Lung (tissue), 12 donors: ENCODE results near the gene FAM131A. TPM values are rescaled to one million over a fixed set of nuclear protein-coding genes. Genes with fewer than 3 reads are reported as not detected.

Experiments used
- ATAC-seq: fragments of 200-7000 bp; cut with Tn5 transposase; one replicate; pipeline ENCODE4 v1.9.1; 2020; ENCODE audit warnings: moderate number of reproducible peaks; ENCODE audit not compliant: insufficient read depth, low FRiP score
- DNase-seq, 3 donors: peaks; one replicate each; pipeline ENCODE4 v3.0.0-alpha.2; 2013 to 2017
- H3K27ac ChIP-seq, 2 donors: one replicate each; pipeline ENCODE4 v1.5.1; 2013; ENCODE audit warnings: mild to moderate bottlenecking in 2 of 2, moderate library complexity in 2 of 2, control low read depth in 1 of 2, inconsistent platforms in 1 of 2, low read depth in 1 of 2, low read length in 1 of 2
- H3K27me3 ChIP-seq, 3 donors: one replicate each; pipeline ENCODE4 v1.5.1; 2013; ENCODE audit warnings: low read length in 2 of 3; ENCODE audit not compliant: control insufficient read depth in 3 of 3, insufficient read depth in 3 of 3
- H3K36me3 ChIP-seq, 4 donors: one replicate each; pipeline ENCODE4 v1.5.1; 2013; ENCODE audit warnings: low read length in 4 of 4, mild to moderate bottlenecking in 1 of 4, moderate library complexity in 1 of 4; ENCODE audit not compliant: control insufficient read depth in 4 of 4, insufficient read depth in 4 of 4
- H3K4me1 ChIP-seq, 5 donors: one replicate each; pipeline ENCODE4 v1.5.1; 2013; ENCODE audit warnings: low read length in 5 of 5, mild to moderate bottlenecking in 2 of 5, moderate library complexity in 1 of 5; ENCODE audit not compliant: control insufficient read depth in 5 of 5, insufficient read depth in 5 of 5
- H3K4me3 ChIP-seq: one replicate; pipeline ENCODE4 v1.5.1; 2013; ENCODE audit warnings: mild to moderate bottlenecking, control low read depth, moderate library complexity
- H3K9ac ChIP-seq, 2 donors: one replicate each; pipeline ENCODE4 v1.5.1; 2013; ENCODE audit warnings: low read length in 2 of 2, control low read depth in 1 of 2; ENCODE audit not compliant: insufficient read depth in 1 of 2
- H3K9me3 ChIP-seq, 4 donors: one replicate each; pipeline ENCODE4 v1.5.1; 2013; ENCODE audit warnings: low read length in 3 of 4, mild to moderate bottlenecking in 1 of 4, moderate library complexity in 1 of 4; ENCODE audit not compliant: control insufficient read depth in 4 of 4, insufficient read depth in 3 of 4
- WGBS, 2 donors: extraction: QIAGEN DNeasy Blood & Tissue Kit; methylation state at CpG; one replicate each; pipeline ENCODE4 v1.1.7; 2013; 5-methylcytosine and 5-hydroxymethylcytosine counted together
- polyA plus RNA-seq, 2 donors: library from polyadenylated mRNA; stranded (reverse); fragments of 200-250 nt; gene quantifications; one replicate each; pipeline ENCODE4 v1.2.1, GENCODE V29; 2013
- total RNA-seq, 2 donors: library from RNA; depleted of rRNA in 1 of 2; stranded (reverse); fragments of >200 nt in 1 of 2; gene quantifications; one replicate each; pipeline ENCODE4 v1.2.1, GENCODE V29; 2014 to 2021
- TF ChIP-seq, protein P1 (sequence below): IDR thresholded peaks from 2 replicates; pipeline ENCODE4 v1.5.1; 2012; ENCODE audit warnings: mild to moderate bottlenecking; ENCODE audit errors: control extremely low read depth, extremely low read depth
- donor health status: control.
- donor health status: control.
- donor health status: Bipolar disorder and iron deficiency.
- donor health status: healthy.
- donor health status: DM: yes; HTN: yes; CAD: no.

Gene FAM131A
- total and polyA plus RNA-seq, 4 donors: 12.9 to 21.4 (median 15.7) TPM

DNA sequence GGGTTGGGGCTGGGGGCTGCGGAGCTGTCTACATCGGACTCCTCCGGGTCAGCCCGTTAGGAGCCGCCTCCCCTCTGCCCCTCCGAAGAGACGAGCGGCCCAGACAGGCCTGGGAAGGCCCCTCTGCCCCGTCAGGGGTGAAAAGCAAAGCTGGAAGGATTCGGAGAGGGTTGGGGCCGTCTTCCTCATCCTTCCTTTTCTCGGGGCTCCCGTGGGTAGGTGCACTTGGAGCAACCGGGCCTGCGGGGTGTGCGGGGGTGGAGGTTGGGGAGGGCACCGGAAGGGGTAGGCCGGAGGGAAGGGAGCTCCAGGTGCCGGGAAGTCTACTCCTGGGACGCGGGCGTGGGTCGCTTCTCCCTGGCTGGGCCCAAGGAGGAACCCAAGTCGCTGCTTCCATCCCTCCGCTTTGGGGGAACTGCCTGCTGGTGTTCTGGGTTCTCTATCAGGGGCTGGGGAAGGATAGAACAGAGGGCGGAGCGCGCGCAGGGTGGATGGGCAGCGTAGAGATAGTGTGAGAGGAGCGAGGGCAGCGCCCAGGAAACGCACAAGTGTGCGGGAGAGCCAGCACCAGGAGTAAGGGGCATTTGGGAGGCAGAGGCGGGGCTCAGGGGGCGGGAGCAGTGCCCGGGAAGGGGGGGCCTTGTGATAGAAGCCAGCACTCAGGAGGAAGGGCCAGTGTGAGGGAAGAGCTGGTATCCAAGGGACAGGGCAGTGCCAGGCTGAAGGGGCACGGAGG, 24.7 kb downstream of the FAM131A start:
- peak overlapping the region; percentile 96 to 99 for H3K27ac ChIP-seq
- H3K4me3 ChIP-seq: peak overlapping the region; percentile 78
- H3K9ac ChIP-seq: peak overlapping the region; percentile 46 to 99
- TF ChIP-seq, protein P1, sequence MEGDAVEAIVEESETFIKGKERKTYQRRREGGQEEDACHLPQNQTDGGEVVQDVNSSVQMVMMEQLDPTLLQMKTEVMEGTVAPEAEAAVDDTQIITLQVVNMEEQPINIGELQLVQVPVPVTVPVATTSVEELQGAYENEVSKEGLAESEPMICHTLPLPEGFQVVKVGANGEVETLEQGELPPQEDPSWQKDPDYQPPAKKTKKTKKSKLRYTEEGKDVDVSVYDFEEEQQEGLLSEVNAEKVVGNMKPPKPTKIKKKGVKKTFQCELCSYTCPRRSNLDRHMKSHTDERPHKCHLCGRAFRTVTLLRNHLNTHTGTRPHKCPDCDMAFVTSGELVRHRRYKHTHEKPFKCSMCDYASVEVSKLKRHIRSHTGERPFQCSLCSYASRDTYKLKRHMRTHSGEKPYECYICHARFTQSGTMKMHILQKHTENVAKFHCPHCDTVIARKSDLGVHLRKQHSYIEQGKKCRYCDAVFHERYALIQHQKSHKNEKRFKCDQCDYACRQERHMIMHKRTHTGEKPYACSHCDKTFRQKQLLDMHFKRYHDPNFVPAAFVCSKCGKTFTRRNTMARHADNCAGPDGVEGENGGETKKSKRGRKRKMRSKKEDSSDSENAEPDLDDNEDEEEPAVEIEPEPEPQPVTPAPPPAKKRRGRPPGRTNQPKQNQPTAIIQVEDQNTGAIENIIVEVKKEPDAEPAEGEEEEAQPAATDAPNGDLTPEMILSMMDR: no peak
- H3K36me3 ChIP-seq: peaks cover 3 to 21% (median 13%) of the 10 kb centered on the region in 4 donors
- ATAC-seq (peak; percentile 37), DNase-seq (peak in 1 of 3 donors; percentile 77)
- no peaks in the 10 kb centered on the region for H3K27me3 ChIP-seq
- WGBS, 2 donors: 0% methylated on average over 38 of the region's 38 CpGs
- H3K4me1 ChIP-seq: peaks cover 0 to 36% (median 15%) of the 10 kb centered on the region in 5 donors
- no peaks in the 10 kb centered on the region for H3K9me3 ChIP-seq

DNA sequence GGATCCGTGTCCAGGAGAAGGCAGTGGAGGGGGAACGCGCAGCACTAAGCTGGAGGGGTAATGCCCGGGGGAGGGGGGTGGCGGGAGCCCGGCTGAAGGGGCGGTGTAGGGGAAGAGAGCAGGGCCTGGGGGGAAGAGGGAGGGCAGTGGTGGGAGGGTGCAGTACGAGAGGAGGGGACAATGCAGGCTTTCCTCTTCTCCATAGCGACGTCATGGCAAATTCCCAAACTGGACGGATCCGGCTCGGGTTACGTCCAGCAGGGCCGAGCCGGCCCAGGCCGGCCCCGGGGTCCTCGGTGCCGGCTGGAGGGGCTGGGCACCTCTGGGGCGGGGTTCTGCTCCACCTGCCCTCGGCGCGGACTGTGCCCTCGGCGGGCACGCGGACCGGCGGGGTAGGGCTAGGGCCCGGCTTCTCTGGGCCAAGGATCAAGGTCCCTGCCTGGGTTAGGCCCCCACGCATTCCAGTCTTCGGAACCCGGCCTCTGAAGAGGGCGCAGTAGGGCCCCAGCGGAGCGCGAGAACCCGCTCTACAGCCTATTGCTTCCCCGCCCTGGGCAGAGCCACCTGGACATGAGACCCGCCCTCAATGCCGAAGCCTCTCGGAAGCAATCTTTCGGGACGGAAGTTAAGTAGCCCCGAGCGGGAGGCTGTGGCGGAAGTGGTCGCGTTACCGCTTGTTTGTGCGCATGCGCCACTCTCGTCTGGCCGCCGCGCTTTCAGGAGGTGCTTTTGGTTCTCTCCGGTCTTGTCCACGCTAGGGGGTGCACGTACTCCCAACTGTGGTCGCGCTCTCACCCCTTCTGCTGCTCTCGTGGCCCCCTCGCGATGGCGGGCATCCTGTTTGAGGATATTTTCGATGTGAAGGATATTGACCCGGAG, 25.5 kb downstream of the FAM131A start:
- Histone ChIP-seq H3K36me3 (peaks cover 4 to 25% (median 14%) of the 10 kb centered on the region in 4 donors), H3K4me1 (peaks cover 0 to 36% (median 15%) of the 10 kb centered on the region in 5 donors), H3K9ac (peak overlapping the region; percentile 84 to 99), H3K27ac (peak overlapping the region; percentile 96 to 99), H3K27me3 (no peaks in the 10 kb centered on the region), H3K4me3 (peak overlapping the region; percentile 78), H3K9me3 (no peaks in the 10 kb centered on the region)
- ATAC-seq: peak; percentile 80
- TF ChIP-seq, protein P1: peak; percentile 36
- WGBS, 2 donors: 0% methylated on average over 57 to 68 of the region's 68 CpGs
- DNase-seq: peak; percentile 98 to 99 (median 99)

DNA sequence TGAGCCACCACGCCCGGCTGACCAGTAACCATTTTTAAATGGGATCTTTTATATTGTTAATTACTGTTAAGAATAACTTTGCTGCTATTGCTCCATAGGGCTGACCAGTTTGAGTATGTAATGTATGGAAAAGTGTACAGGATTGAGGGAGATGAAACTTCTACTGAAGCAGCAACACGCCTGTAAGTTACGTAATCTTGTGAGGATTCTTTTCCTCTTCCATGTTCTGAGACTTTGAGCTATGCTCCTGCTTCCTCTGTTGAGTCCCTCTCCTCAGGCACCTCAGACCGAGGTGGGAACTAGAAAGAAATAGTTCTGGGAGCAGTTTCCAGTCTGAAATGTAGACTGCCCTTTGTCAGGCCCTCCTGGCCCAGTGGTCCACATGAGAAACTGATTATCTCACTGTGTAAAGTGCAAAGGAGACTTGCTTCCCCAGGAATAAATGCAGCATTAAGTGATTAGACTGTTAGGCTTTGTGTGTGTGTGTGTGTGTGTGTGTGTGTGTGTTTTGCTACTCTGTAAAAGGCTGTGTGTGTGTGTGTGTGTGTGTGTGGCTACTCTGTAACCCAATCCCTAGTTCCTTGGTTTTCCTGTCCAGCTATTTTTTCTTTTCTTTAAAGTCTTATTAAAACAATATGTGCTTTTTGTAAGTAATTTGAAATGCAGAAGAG, 29.4 kb downstream of the FAM131A start:
- H3K36me3 ChIP-seq: peaks cover 10 to 30% (median 15%) of the 10 kb centered on the region in 4 donors
- DNase-seq (no peak), ATAC-seq (no peak)
- peaks cover 0 to 24% (median 7%) of the 10 kb centered on the region in 5 donors for H3K4me1 ChIP-seq
- TF ChIP-seq, protein P1: no peak
- H3K4me3 ChIP-seq: no peak overlapping the region
- no peak overlapping the region for H3K27ac ChIP-seq
- WGBS, 2 donors: 72 to 82% methylated on average over 5 of the region's 5 CpGs
- H3K9me3 ChIP-seq: no peaks in the 10 kb centered on the region
- H3K27me3 ChIP-seq: no peaks in the 10 kb centered on the region
- no peak overlapping the region for H3K9ac ChIP-seq
